ENCODE data around the gene CHRDL2. TPM values are rescaled to one million over a fixed set of nuclear protein-coding genes. Genes with fewer than 3 reads are reported as not detected.
A peak's percentile ranks its signal among the peaks of the same experiment; 100 is the strongest.

Gene CHRDL2
- total RNA-seq, 3 donors from 2014 or later: 4.2 TPM; not detected in 2

- intact Hi-C loops (cut with DNase I; ENCODE audit: low total_unique reads): no loop called here
- DNase-seq (ENCODE audit: low spot score in 2 of 2): peak in 1 of 2 donors; percentile 47
Observed at GRCh38 chr11:74702383-74703007, 28.7 kb downstream of the CHRDL2 start.

GRCh38 chr11:74701351-74701750 is 29.9 kb downstream of the CHRDL2 start:
- peaks cover 3 to 4% of the 10 kb centered on the region in 2 donors for H3K4me1 ChIP-seq
- intact Hi-C loops (cut with DNase I; ENCODE audit: low total_unique reads): no loop called here
- no peaks in the 10 kb centered on the region for H3K9me3 ChIP-seq
- no peak for DNase-seq (ENCODE audit: low spot score in 2 of 2)
- no peaks in the 10 kb centered on the region for H3K27me3 ChIP-seq
- no peak overlapping the region for H3K27ac ChIP-seq
- H3K36me3 ChIP-seq: no peaks in the 10 kb centered on the region
- TF ChIP-seq CTCF (IDR thresholded peaks at IDR 0.05) (no peak), POLR2AphosphoS5 (IDR thresholded peaks at IDR 0.05) (no peak)
- no peak overlapping the region for H3K4me3 ChIP-seq

More at GRCh38 chr11:74702383-74703007, 28.7 kb downstream of the CHRDL2 start:
- Histone ChIP-seq H3K27me3 (no peaks in the 10 kb centered on the region), H3K4me1 (no peaks in the 10 kb centered on the region), H3K4me3 (no peak overlapping the region), H3K27ac (no peak overlapping the region), H3K36me3 (no peaks in the 10 kb centered on the region), H3K9me3 (no peaks in the 10 kb centered on the region)
- TF ChIP-seq POLR2AphosphoS5 (IDR thresholded peaks at IDR 0.05) (no peak), CTCF (IDR thresholded peaks at IDR 0.05) (peak; percentile 27 to 74 (median 65))

- Histone ChIP-seq H3K4me1 (peaks cover 8 to 10% of the 10 kb centered on the region in 2 donors), H3K27ac (peak overlapping the region in 1 of 2 donors; percentile 10), H3K9me3 (no peaks in the 10 kb centered on the region), H3K36me3 (no peaks in the 10 kb centered on the region), H3K27me3 (no peaks in the 10 kb centered on the region), H3K4me3 (no peak overlapping the region)
- DNase-seq (ENCODE audit: low spot score in 2 of 2): no peak
- TF ChIP-seq POLR2A (IDR thresholded peaks at IDR 0.05) (no peak), CTCF (IDR thresholded peaks at IDR 0.05) (no peak), POLR2AphosphoS5 (IDR thresholded peaks at IDR 0.05) (no peak)
- intact Hi-C loops (cut with DNase I; ENCODE audit: low total_unique reads): no loop called here
Observed at GRCh38 chr11:74699615-74700396, 31.4 kb downstream of the CHRDL2 start.

GRCh38 chr11:74697722-74698121 is 33.5 kb downstream of the CHRDL2 start:
- no peak for DNase-seq (ENCODE audit: low spot score in 2 of 2)
- H3K4me3 ChIP-seq: peak overlapping the region in 1 of 3 donors; percentile 56
- H3K27ac ChIP-seq: peak overlapping the region; percentile 89 to 90
- H3K36me3 ChIP-seq: no peaks in the 10 kb centered on the region
- intact Hi-C loops (cut with DNase I; ENCODE audit: low total_unique reads): no loop called here
- H3K27me3 ChIP-seq: peaks cover 0 to 3% of the 10 kb centered on the region in 2 donors
- peaks cover 8 to 15% of the 10 kb centered on the region in 2 donors for H3K4me1 ChIP-seq
- H3K9me3 ChIP-seq: no peaks in the 10 kb centered on the region
- no peak for TF ChIP-seq POLR2AphosphoS5 (IDR thresholded peaks at IDR 0.05)
- no peak for TF ChIP-seq POLR2A (IDR thresholded peaks at IDR 0.05)

GRCh38 chr11:74696939-74697675 is 34.1 kb downstream of the CHRDL2 start:
- intact Hi-C loops (cut with DNase I; ENCODE audit: low total_unique reads): no loop called here
- Histone ChIP-seq H3K9me3 (no peaks in the 10 kb centered on the region), H3K27me3 (peaks cover 0 to 3% of the 10 kb centered on the region in 2 donors), H3K27ac (peak overlapping the region; percentile 89 to 90), H3K36me3 (no peaks in the 10 kb centered on the region), H3K4me1 (peaks cover 8 to 15% of the 10 kb centered on the region in 2 donors), H3K4me3 (peak overlapping the region in 2 of 3 donors; percentile 32 to 56)
- peak; percentile 71 to 87 for DNase-seq (ENCODE audit: low spot score in 2 of 2)
- TF ChIP-seq CTCF (IDR thresholded peaks at IDR 0.05) (no peak), POLR2A (IDR thresholded peaks at IDR 0.05) (peak; percentile 39), POLR2AphosphoS5 (IDR thresholded peaks at IDR 0.05) (peak; percentile 67 to 95 (median 72))

Measured in breast epithelium (tissue), 4 donors.